ENCODE measurements around the gene R3HDM2. TPM values are rescaled to one million over a fixed set of nuclear protein-coding genes. Genes with fewer than 3 reads are reported as not detected.

Gene R3HDM2
- total RNA-seq, 1 donor from 2014 or later, result 19.2 TPM

DNA sequence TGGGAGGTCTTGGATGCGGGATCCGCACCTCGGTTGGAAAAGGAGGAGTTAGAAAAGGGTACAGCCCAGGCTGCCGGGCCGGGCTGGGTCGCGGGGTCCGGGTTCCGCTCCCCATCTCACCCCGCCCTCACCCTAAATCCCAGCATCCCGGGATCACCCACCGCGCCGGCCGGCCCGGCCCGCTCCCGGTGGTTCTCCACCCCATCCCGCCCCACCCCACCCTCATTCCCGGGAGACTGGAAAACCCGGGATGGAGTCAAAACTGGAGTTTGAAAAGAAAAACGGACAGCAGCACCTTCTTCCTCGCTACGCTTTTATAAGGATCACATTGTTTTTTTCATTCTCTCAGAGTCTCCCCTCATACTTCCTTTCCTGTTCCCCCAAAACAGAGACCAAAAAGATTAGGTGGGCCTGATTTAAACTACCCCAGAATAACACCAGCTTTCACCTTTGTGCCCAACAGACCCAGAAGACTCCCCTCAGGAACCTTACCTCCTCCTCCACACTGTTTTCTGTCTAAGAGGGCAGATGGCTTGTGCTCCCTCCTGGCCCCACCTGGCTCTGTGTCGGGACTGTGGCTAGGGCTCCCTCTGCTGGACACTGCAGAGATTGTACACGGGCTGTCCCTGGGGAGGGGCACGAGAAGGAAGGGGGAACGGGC lies 31.5 kb upstream of the R3HDM2 start:
- Histone ChIP-seq H4K20me1 (ENCODE audit: insufficient read depth, low read length) (no peaks in the 10 kb centered on the region), H3K36me3 (ENCODE audit: insufficient read depth, low read length) (no peaks in the 10 kb centered on the region), H3K9me3 (ENCODE audit: insufficient read depth, low read depth, low read length) (no peaks in the 10 kb centered on the region), H3K27ac (ENCODE audit: low read depth, low read length) (peak overlapping the region; percentile 21), H3K9ac (ENCODE audit: low read length) (peak overlapping the region; percentile 79), H3K4me1 (ENCODE audit: insufficient read depth, low read length) (peaks cover 24% of the 10 kb centered on the region), H3K27me3 (ENCODE audit: insufficient read depth, low read length) (no peaks in the 10 kb centered on the region), H3K4me2 (ENCODE audit: low read length) (peak overlapping the region; percentile 99), H3K79me2 (ENCODE audit: insufficient read depth, low read length) (no peaks in the 10 kb centered on the region), H2AFZ (ENCODE audit: low read depth, low read length) (peak overlapping the region; percentile 85), H3K4me3 (ENCODE audit: insufficient read depth, low read depth, low read length) (peak overlapping the region; percentile 82)
- peaks cover 20% of the 10 kb centered on the region for H3K4me1 Mint-ChIP-seq (ENCODE audit: low read depth, unreplicated experiment)
- peak; percentile 82 for DNase-seq (ENCODE audit: low read depth)
- H3K9me3 Mint-ChIP-seq (ENCODE audit: unreplicated experiment), result peaks cover 4% of the 10 kb centered on the region
- no peak for FAIRE-seq
- peaks cover 13% of the 10 kb centered on the region for H3K36me3 Mint-ChIP-seq (ENCODE audit: low read depth, unreplicated experiment)
- peak overlapping the region; percentile 95 for H3K4me3 Mint-ChIP-seq (ENCODE audit: unreplicated experiment)
- H3K27ac Mint-ChIP-seq (ENCODE audit: unreplicated experiment), result peak overlapping the region; percentile 94
- no peak for TF ChIP-seq EZH2 (IDR thresholded peaks at IDR 0.05; ENCODE audit: insufficient read depth, low read length)
- TF ChIP-seq, protein P1, sequence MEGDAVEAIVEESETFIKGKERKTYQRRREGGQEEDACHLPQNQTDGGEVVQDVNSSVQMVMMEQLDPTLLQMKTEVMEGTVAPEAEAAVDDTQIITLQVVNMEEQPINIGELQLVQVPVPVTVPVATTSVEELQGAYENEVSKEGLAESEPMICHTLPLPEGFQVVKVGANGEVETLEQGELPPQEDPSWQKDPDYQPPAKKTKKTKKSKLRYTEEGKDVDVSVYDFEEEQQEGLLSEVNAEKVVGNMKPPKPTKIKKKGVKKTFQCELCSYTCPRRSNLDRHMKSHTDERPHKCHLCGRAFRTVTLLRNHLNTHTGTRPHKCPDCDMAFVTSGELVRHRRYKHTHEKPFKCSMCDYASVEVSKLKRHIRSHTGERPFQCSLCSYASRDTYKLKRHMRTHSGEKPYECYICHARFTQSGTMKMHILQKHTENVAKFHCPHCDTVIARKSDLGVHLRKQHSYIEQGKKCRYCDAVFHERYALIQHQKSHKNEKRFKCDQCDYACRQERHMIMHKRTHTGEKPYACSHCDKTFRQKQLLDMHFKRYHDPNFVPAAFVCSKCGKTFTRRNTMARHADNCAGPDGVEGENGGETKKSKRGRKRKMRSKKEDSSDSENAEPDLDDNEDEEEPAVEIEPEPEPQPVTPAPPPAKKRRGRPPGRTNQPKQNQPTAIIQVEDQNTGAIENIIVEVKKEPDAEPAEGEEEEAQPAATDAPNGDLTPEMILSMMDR (IDR thresholded peaks at IDR 0.05; ENCODE audit: insufficient read depth, low read depth, low read length), result peak; percentile 94
- H3K27me3 Mint-ChIP-seq (ENCODE audit: low read depth, unreplicated experiment), result peaks cover 34% of the 10 kb centered on the region

DNA sequence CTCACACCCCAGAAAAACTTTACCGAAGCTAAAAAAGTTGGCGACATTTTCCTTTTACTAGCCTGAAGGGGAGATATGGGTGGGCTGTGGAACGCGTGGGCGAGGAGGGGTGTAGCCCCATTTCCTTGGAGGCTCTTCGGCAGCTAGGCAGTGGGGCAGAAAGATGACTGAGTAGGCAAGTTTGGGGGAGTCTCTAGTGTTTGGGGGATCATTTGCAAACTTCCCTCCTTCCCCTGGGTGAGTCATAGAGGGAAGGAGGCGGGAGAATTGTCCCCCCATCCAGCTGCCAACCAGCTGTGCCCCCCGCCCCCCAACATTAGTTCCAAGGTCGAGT lies 31.0 kb upstream of the R3HDM2 start:
- Histone ChIP-seq H4K20me1 (ENCODE audit: insufficient read depth, low read length) (no peaks in the 10 kb centered on the region), H3K27me3 (ENCODE audit: insufficient read depth, low read length) (no peaks in the 10 kb centered on the region), H3K4me1 (ENCODE audit: insufficient read depth, low read length) (peaks cover 24% of the 10 kb centered on the region), H3K36me3 (ENCODE audit: insufficient read depth, low read length) (no peaks in the 10 kb centered on the region), H3K9me3 (ENCODE audit: insufficient read depth, low read depth, low read length) (no peaks in the 10 kb centered on the region), H3K4me2 (ENCODE audit: low read length) (peak overlapping the region; percentile 99), H2AFZ (ENCODE audit: low read depth, low read length) (peak overlapping the region; percentile 85), H3K79me2 (ENCODE audit: insufficient read depth, low read length) (no peaks in the 10 kb centered on the region), H3K27ac (ENCODE audit: low read depth, low read length) (peak overlapping the region; percentile 10), H3K4me3 (ENCODE audit: insufficient read depth, low read depth, low read length) (peak overlapping the region; percentile 82), H3K9ac (ENCODE audit: low read length) (peak overlapping the region; percentile 79)
- H3K9me3 Mint-ChIP-seq (ENCODE audit: unreplicated experiment), result peaks cover 4% of the 10 kb centered on the region
- H3K4me3 Mint-ChIP-seq (ENCODE audit: unreplicated experiment), result peak overlapping the region; percentile 95
- peaks cover 20% of the 10 kb centered on the region for H3K4me1 Mint-ChIP-seq (ENCODE audit: low read depth, unreplicated experiment)
- TF ChIP-seq, protein P1 (IDR thresholded peaks at IDR 0.05; ENCODE audit: insufficient read depth, low read depth, low read length), result no peak
- TF ChIP-seq EZH2 (IDR thresholded peaks at IDR 0.05; ENCODE audit: insufficient read depth, low read length), result no peak
- peaks cover 29% of the 10 kb centered on the region for H3K27me3 Mint-ChIP-seq (ENCODE audit: low read depth, unreplicated experiment)
- peaks cover 13% of the 10 kb centered on the region for H3K36me3 Mint-ChIP-seq (ENCODE audit: low read depth, unreplicated experiment)
- H3K27ac Mint-ChIP-seq (ENCODE audit: unreplicated experiment), result peak overlapping the region; percentile 86
- FAIRE-seq (no peak), DNase-seq (ENCODE audit: low read depth) (peak; percentile 21)

- Mint-ChIP-seq H3K27ac (ENCODE audit: unreplicated experiment) (peak overlapping the region; percentile 67), H3K27me3 (ENCODE audit: low read depth, unreplicated experiment) (peaks cover 28% of the 10 kb centered on the region), H3K4me1 (ENCODE audit: low read depth, unreplicated experiment) (peaks cover 22% of the 10 kb centered on the region), H3K9me3 (ENCODE audit: unreplicated experiment) (peaks cover 4% of the 10 kb centered on the region), H3K36me3 (ENCODE audit: low read depth, unreplicated experiment) (peaks cover 13% of the 10 kb centered on the region), H3K4me3 (ENCODE audit: unreplicated experiment) (peak overlapping the region; percentile 95)
- peak overlapping the region; percentile 85 for H2AFZ ChIP-seq (ENCODE audit: low read depth, low read length)
- no peak for FAIRE-seq
- H4K20me1 ChIP-seq (ENCODE audit: insufficient read depth, low read length), result no peaks in the 10 kb centered on the region
- TF ChIP-seq EZH2 (IDR thresholded peaks at IDR 0.05; ENCODE audit: insufficient read depth, low read length), result no peak
- TF ChIP-seq, protein P1 (IDR thresholded peaks at IDR 0.05; ENCODE audit: insufficient read depth, low read depth, low read length), result no peak
- H3K9me3 ChIP-seq (ENCODE audit: insufficient read depth, low read depth, low read length), result no peaks in the 10 kb centered on the region
- peak overlapping the region; percentile 99 for H3K4me2 ChIP-seq (ENCODE audit: low read length)
- peak; percentile 43 for DNase-seq (ENCODE audit: low read depth)
- H3K4me1 ChIP-seq (ENCODE audit: insufficient read depth, low read length), result peaks cover 24% of the 10 kb centered on the region
- H3K9ac ChIP-seq (ENCODE audit: low read length), result peak overlapping the region; percentile 79
- H3K27ac ChIP-seq (ENCODE audit: low read depth, low read length), result peak overlapping the region; percentile 10
- H3K4me3 ChIP-seq (ENCODE audit: insufficient read depth, low read depth, low read length), result peak overlapping the region; percentile 82
- no peaks in the 10 kb centered on the region for H3K79me2 ChIP-seq (ENCODE audit: insufficient read depth, low read length)
- no peaks in the 10 kb centered on the region for H3K27me3 ChIP-seq (ENCODE audit: insufficient read depth, low read length)
- no peaks in the 10 kb centered on the region for H3K36me3 ChIP-seq (ENCODE audit: insufficient read depth, low read length)
Measured at GRCh38 chr12:57461276-57461916, 30.6 kb upstream of the R3HDM2 start.

All from astrocyte (in vitro differentiated cells and primary cell).